Loucy (cell line): Measurements from ENCODE around the gene CCDC191.

ENCODE experiments used
- EZH2phosphoT487 ChIP-seq: fragments of 200-600 bp; IDR thresholded peaks from 2 replicates; pipeline ENCODE4 v1.6.1; 2018; ENCODE audit warnings: antibody characterized with exemption, mild to moderate bottlenecking, moderate library complexity, borderline replicate concordance
- TF ChIP-seq, protein P1 (sequence below): fragments of 200-600 bp; sonication (generic); conservative IDR thresholded peaks from 2 replicates; pipeline ENCODE4 v1.5.1; 2014; ENCODE audit warnings: mild to moderate bottlenecking, antibody characterized with exemption, low read length

- TF ChIP-seq, protein P1, sequence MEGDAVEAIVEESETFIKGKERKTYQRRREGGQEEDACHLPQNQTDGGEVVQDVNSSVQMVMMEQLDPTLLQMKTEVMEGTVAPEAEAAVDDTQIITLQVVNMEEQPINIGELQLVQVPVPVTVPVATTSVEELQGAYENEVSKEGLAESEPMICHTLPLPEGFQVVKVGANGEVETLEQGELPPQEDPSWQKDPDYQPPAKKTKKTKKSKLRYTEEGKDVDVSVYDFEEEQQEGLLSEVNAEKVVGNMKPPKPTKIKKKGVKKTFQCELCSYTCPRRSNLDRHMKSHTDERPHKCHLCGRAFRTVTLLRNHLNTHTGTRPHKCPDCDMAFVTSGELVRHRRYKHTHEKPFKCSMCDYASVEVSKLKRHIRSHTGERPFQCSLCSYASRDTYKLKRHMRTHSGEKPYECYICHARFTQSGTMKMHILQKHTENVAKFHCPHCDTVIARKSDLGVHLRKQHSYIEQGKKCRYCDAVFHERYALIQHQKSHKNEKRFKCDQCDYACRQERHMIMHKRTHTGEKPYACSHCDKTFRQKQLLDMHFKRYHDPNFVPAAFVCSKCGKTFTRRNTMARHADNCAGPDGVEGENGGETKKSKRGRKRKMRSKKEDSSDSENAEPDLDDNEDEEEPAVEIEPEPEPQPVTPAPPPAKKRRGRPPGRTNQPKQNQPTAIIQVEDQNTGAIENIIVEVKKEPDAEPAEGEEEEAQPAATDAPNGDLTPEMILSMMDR, result no peak
- TF ChIP-seq EZH2phosphoT487, result no peak
These were observed 30.0 kb downstream of the CCDC191 start for GRCh38 chr3:114026331-114026730.
